Esophagus muscularis mucosa (tissue), 4 donors: Measurements from ENCODE around the gene FGD2.

Source experiments
- CTCF ChIP-seq, 3 experiments: fragments of 200-600 bp in 2 of 3; fragments of 450-650 bp in 1 of 3; sonication (generic) in 2 of 3; IDR thresholded peaks; one replicate each; pipeline ENCODE4 v1.5.1; 2017 to 2019; ENCODE audit warnings: antibody characterized with exemption in 3 of 3, mild to moderate bottlenecking in 2 of 3, moderate library complexity in 1 of 3
- EP300 ChIP-seq: sonication (generic); formaldehyde crosslinking; IDR thresholded peaks from one replicate; pipeline ENCODE4 v1.6.1; 2017; ENCODE audit warnings: antibody characterized with exemption
- POLR2A ChIP-seq: fragments of 450-650 bp; IDR thresholded peaks from one replicate; pipeline ENCODE4 v1.6.1; 2017; ENCODE audit warnings: antibody characterized with exemption, moderate library complexity, mild to moderate bottlenecking, low read depth

GRCh38 chr6:36957773-36958271, 47.6 kb upstream of the FGD2 start:
- TF ChIP-seq CTCF (IDR thresholded peaks at IDR 0.05) = no peak
- no peak for TF ChIP-seq POLR2A
- no peak for TF ChIP-seq EP300
